GM12878 (cell line): ENCODE data around the gene METTL27. TPM values are rescaled to one million over a fixed set of nuclear protein-coding genes. Genes with fewer than 3 reads are reported as not detected.

Experiments used
- ATAC-seq: fragments of 200-7000 bp; cut with Tn5 transposase; 3 replicates; pipeline ENCODE4 v1.9.1; 2020; ENCODE audit warnings: mild to moderate bottlenecking, moderate library complexity
- BruUV-seq: library from RNA; stranded (reverse); fragments of 400-500 nt; replicated peaks from 2 replicates; lab custom pipeline; 2021; lab: Mats Ljungman, UMichigan
- CTCF ChIA-PET: fragments of 300-600 bp; sonication (Branson Sonifier 250); formaldehyde crosslinking; extraction: SDS; loops from one replicate; lab custom pipeline; 2021; ENCODE audit warnings: inconsistent platforms; lab: Yijun Ruan, JAX
- POLR2A ChIA-PET: fragments of 350-600 bp; formaldehyde crosslinking; extraction: SDS; loops from one replicate; lab custom pipeline; 2021; ENCODE audit warnings: inconsistent platforms; lab: Charles Lee
- RAD21 ChIA-PET: fragments of 300-600 bp; sonication (Branson Sonifier 250); formaldehyde crosslinking; loops from one replicate; lab custom pipeline; 2023; ENCODE audit warnings: antibody characterized with exemption; ENCODE audit not compliant: unreplicated experiment; lab: Charles Lee
- SMC1A ChIA-PET: fragments of 300-600 bp; sonication (Branson Sonifier 250); formaldehyde crosslinking; loops from one replicate; lab custom pipeline; 2023; ENCODE audit not compliant: unreplicated experiment, uncharacterized antibody; lab: Charles Lee
- DNase-seq: peaks from one replicate; pipeline ENCODE4 v3.0.0-alpha.2; 2011; ENCODE audit warnings: low read depth, low spot score
- FAIRE-seq: peaks from 3 replicates; lab custom pipeline; 2011; peaks lifted over from hg19 to GRCh38; lab: Jason Lieb, UNC
- H2AFZ ChIP-seq: 2 replicates; pipeline ENCODE4 v1.6.0; 2011; ENCODE audit warnings: low read depth, low read length, control low read depth; ENCODE audit not compliant: control insufficient read depth
- H3K27ac ChIP-seq: 2 replicates; pipeline ENCODE4 v1.5.1; 2011; ENCODE audit warnings: control low read depth; ENCODE audit not compliant: control insufficient read depth, insufficient read depth
- H3K27me3 ChIP-seq, 2 experiments: replicated peaks in 1 of 2; 2 replicates each; pipeline versions ENCODE4 v1.6.0 to v1.6.1; 2011; ENCODE audit warnings: low read length in 1 of 2; ENCODE audit not compliant: control insufficient read depth in 2 of 2, insufficient read depth in 2 of 2
- H3K36me3 ChIP-seq, 2 experiments: 2 replicates each; pipeline ENCODE4 v1.5.1; 2011; ENCODE audit warnings: low read length in 1 of 2; ENCODE audit not compliant: control insufficient read depth in 2 of 2, insufficient read depth in 2 of 2
- H3K4me1 ChIP-seq: 2 replicates; pipeline ENCODE4 v1.6.1; 2011; ENCODE audit warnings: mild to moderate bottlenecking, low read length, moderate library complexity, mixed read lengths; ENCODE audit not compliant: control insufficient read depth, insufficient read depth
- H3K4me2 ChIP-seq: 2 replicates; pipeline ENCODE4 v1.6.0; 2011; ENCODE audit warnings: control low read depth; ENCODE audit not compliant: control insufficient read depth, insufficient read depth
- H3K4me3 ChIP-seq: fragments of 200-600 bp; sonication (generic); 2 replicates; pipeline ENCODE4 v1.5.1; 2016
- H3K79me2 ChIP-seq: 2 replicates; pipeline ENCODE4 v1.6.0; 2011; ENCODE audit warnings: low read length; ENCODE audit not compliant: control insufficient read depth, insufficient read depth
- H3K9ac ChIP-seq: 2 replicates; pipeline ENCODE4 v1.8.0; 2011; ENCODE audit warnings: low read length, control low read depth, mixed read lengths; ENCODE audit not compliant: control insufficient read depth, insufficient read depth
- H3K9me3 ChIP-seq: replicated peaks from 3 replicates; pipeline ENCODE4 v1.5.1; 2011; ENCODE audit warnings: mild to moderate bottlenecking, low read length; ENCODE audit not compliant: control insufficient read depth, insufficient read depth
- H4K20me1 ChIP-seq: 2 replicates; pipeline ENCODE4 v1.6.0; 2011; ENCODE audit not compliant: control insufficient read depth, insufficient read depth
- BCL11A ChIP-seq: IDR thresholded peaks from 2 replicates; pipeline ENCODE4 v1.6.1; 2011; ENCODE audit warnings: low read depth, low read length
- CREB1 ChIP-seq: IDR thresholded peaks from 2 replicates; pipeline ENCODE4 v1.6.1; 2012; ENCODE audit warnings: low read depth, mild to moderate bottlenecking, inconsistent platforms
- FOXK2 ChIP-seq: fragments of 450-650 bp; IDR thresholded peaks from 2 replicates; pipeline ENCODE4 v1.6.1; 2017; ENCODE audit warnings: mild to moderate bottlenecking, moderate library complexity
- JUNB ChIP-seq: IDR thresholded peaks from 2 replicates; pipeline ENCODE4 v1.6.1; 2016; ENCODE audit warnings: antibody characterized with exemption, mild to moderate bottlenecking
- LARP7 ChIP-seq: fragments of 450-650 bp; IDR thresholded peaks from 2 replicates; pipeline ENCODE4 v1.6.1; 2017; ENCODE audit warnings: mild to moderate bottlenecking
- MEF2B ChIP-seq: fragments of 450-650 bp; IDR thresholded peaks from 2 replicates; pipeline ENCODE4 v1.6.1; 2018; ENCODE audit warnings: mild to moderate bottlenecking, moderate library complexity; ENCODE audit not compliant: partially characterized antibody, poor library complexity, severe bottlenecking
- RUNX3 ChIP-seq: IDR thresholded peaks from 2 replicates; pipeline ENCODE4 v1.6.1; 2012; ENCODE audit warnings: low read length, inconsistent platforms
- SMC3 ChIP-seq: IDR thresholded peaks from 2 replicates; pipeline ENCODE4 v1.6.1; 2011; ENCODE audit warnings: low read length, improper control_type of control experiment, borderline replicate concordance
- TCF7 ChIP-seq: IDR thresholded peaks from 2 replicates; pipeline ENCODE4 v1.6.1; 2014; ENCODE audit warnings: antibody characterized with exemption, borderline replicate concordance
- WGBS: methylation state at CpG from one replicate; pipeline ENCODE4 v1.1.6; 2016; ENCODE audit warnings: low lambda C conversion rate; ENCODE audit not compliant: insufficient replicate concordance, insufficient coverage; ENCODE audit errors: missing lambda C conversion rate; 5-methylcytosine and 5-hydroxymethylcytosine counted together
- in situ Hi-C: fragments of 300-500 bp; cut with MboI; formaldehyde crosslinking; loops from 9 replicates; pipeline ENCODE4 v1.14.3; 2018; ENCODE audit warnings: mixed read lengths
- intact Hi-C: fragments of 100-400 bp; cut with micrococcal nuclease; formaldehyde crosslinking; loops from one replicate; pipeline ENCODE4 v1.14.2; 2022; ENCODE audit not compliant: unreplicated experiment
- polyA plus RNA-seq, 11 experiments: library from polyadenylated mRNA; depleted of rRNA in 4 of 11; unstranded in 6 of 11; stranded (reverse) in 5 of 11; fragments of >200 nt; fragmentation: Nextera tagmentation in 4 of 11; fragmentation: Illumina TruSeq in 1 of 11; extraction: Ambion mirVana in 4 of 11; extraction: Trizol in 1 of 11; gene quantifications; 1 replicate in 1 of 11; 2 replicates in 10 of 11; pipeline versions ENCODE4 v1.2.1 to v1.2.3, GENCODE V29; 2011 to 2016; ENCODE audit warnings: inconsistent platforms in 2 of 11, missing spikeins in 2 of 11, low read depth in 1 of 11
- total RNA-seq, 4 experiments: library from RNA; depleted of rRNA in 3 of 4; stranded (reverse); fragments of >200 nt in 3 of 4; fragmentation: Illumina TruSeq in 1 of 4; extraction: Trizol in 1 of 4; gene quantifications; 2 replicates each; pipeline versions ENCODE4 v1.2.1 to v1.2.3, GENCODE V29; 2013 to 2021
- TF ChIP-seq, protein P1 (sequence below): IDR thresholded peaks from 2 replicates; pipeline ENCODE4 v1.6.1; 2012; ENCODE audit warnings: low read depth, low read length, improper control_type of control experiment

METTL27 gene
- total and polyA plus RNA-seq, 10 of the 15 experiments (the other 5 are each of a cell fraction or from before 2014, with no cell fraction given), result 0.10 to 3.4 (median 0.68) TPM

DNA sequence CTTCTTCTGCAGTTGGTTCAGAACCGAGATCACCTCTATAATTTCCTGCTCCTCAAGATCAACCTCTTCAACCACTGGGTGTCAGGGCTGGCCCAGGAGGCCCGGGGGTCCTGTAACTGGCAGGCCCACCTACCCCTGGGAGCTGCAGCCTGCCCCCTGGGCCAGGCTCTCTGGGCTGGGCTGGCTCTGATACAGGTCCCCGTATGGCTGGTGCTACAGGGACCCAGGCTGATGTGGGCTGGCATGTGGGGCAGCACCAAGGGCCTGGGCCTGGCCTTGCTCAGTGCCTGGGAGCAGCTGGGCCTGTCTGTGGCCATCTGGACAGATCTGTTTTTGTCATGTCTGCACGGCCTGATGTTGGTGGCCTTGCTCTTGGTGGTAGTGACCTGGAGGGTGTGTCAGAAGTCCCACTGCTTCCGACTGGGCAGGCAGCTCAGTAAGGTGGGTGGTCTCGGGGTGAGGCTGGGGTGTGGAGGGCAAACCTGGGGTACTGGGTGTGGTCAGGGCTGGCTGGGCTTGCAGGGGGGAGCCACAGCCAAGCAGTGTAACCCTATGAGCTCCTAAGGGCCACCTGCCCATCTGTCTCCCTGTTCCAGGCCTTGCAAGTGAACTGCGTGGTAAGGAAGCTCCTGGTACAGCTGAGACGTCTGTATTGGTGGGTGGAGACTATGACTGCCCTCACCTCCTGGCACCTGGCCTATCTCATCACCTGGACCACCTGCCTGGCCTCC lies 22.8 kb upstream of the METTL27 start:
- Histone ChIP-seq H4K20me1 (no peaks in the 10 kb centered on the region), H3K9me3 (no peaks in the 10 kb centered on the region), H3K4me2 (no peak overlapping the region), H3K79me2 (no peaks in the 10 kb centered on the region), H2AFZ (no peak overlapping the region), H3K27me3 (no peaks in the 10 kb centered on the region), H3K4me1 (no peaks in the 10 kb centered on the region), H3K4me3 (no peak overlapping the region), H3K27ac (no peak overlapping the region), H3K36me3 (no peaks in the 10 kb centered on the region), H3K9ac (no peak overlapping the region)
- POLR2A ChIA-PET, result interaction anchor here (0.5 kb wide), 1 partner anchor 508 kb away, joined by 5 read pairs; no protein-coding TSS in a partner anchor
- CTCF ChIA-PET, result interaction anchor here (1.0 to 3.1 kb wide), 4 partner anchors 11 to 169 kb away, joined by 3 to 17 read pairs (median 4); no protein-coding TSS in a partner anchor
- FAIRE-seq, result no peak
- 5% methylated on average over 6 of the region's 8 CpGs for WGBS
- SMC1A ChIA-PET, result interaction anchor here (0.6 to 1.3 kb wide), 2 partner anchors 160 to 255 kb away, joined by 3 read pairs; no protein-coding TSS in a partner anchor
- intact Hi-C loops, result no loop called here
- in situ Hi-C loops, result loop anchor here (5.0 kb wide), 1 partner anchor 157 kb away; no protein-coding TSS in a partner anchor
- ATAC-seq, result no peak
- no peak for DNase-seq
- TF ChIP-seq LARP7 (no peak), BCL11A (no peak), JUNB (no peak), MEF2B (no peak), FOXK2 (no peak), TCF7 (no peak)
- TF ChIP-seq, protein P1, sequence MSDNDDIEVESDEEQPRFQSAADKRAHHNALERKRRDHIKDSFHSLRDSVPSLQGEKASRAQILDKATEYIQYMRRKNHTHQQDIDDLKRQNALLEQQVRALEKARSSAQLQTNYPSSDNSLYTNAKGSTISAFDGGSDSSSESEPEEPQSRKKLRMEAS, result no peak
- RAD21 ChIA-PET, result interaction anchor here (1.1 to 1.7 kb wide), 2 partner anchors 114 to 162 kb away, joined by 3 to 5 read pairs; no protein-coding TSS in a partner anchor
- BruUV-seq, result no TSS peak

- Histone ChIP-seq H3K27me3 (0 out of 4 replicates have a peak, but pooled peaks cover 0 to 2% of the 10 kb centered on the region in 2 experiments), H3K9me3 (no peaks in the 10 kb centered on the region), H2AFZ (no peak overlapping the region), H3K9ac (no peak overlapping the region), H3K4me3 (no peak overlapping the region), H3K4me2 (no peak overlapping the region), H3K36me3 (no peaks in the 10 kb centered on the region), H3K79me2 (no peaks in the 10 kb centered on the region), H3K27ac (no peak overlapping the region), H4K20me1 (no peaks in the 10 kb centered on the region), H3K4me1 (no peaks in the 10 kb centered on the region)
- SMC1A ChIA-PET, result no interaction called here
- FAIRE-seq, result no peak
- POLR2A ChIA-PET, result no interaction called here
- in situ Hi-C loops (no loop called here), intact Hi-C loops (no loop called here)
- no peak for ATAC-seq
- WGBS, result 54% methylated on average over 12 of the region's 12 CpGs
- CTCF ChIA-PET, result no interaction called here
- no peak for DNase-seq
- no peak for TF ChIP-seq SMC3
- no peak for TF ChIP-seq CREB1
- no peak for TF ChIP-seq RUNX3
- RAD21 ChIA-PET, result no interaction called here
- no TSS peak for BruUV-seq
Measured at GRCh38 chr7:73861305-73861704, 19.0 kb upstream of the METTL27 start.
